Measurements from ENCODE around the gene RNF43.

RNF43 gene

DNA sequence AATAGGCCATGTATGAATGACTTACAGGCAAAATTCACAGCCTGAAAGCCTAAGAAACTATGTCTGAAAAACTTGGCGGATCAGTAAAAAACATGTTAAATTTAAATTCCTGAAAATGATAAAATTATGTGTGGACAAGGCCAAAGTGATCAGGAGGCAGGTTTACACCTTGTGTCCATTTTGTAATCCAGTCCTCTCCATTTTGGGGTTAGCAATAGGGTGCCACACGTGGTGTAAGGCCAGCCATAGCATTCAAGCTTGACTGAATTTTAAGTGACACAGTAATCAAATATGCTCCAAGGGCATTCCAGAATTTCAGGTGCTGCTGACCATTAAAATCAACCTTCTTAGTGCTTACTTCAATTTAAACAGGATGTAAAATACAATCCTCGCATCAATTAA, 2.7 kb downstream of the RNF43 start:
- TF ChIP-seq, protein P1, sequence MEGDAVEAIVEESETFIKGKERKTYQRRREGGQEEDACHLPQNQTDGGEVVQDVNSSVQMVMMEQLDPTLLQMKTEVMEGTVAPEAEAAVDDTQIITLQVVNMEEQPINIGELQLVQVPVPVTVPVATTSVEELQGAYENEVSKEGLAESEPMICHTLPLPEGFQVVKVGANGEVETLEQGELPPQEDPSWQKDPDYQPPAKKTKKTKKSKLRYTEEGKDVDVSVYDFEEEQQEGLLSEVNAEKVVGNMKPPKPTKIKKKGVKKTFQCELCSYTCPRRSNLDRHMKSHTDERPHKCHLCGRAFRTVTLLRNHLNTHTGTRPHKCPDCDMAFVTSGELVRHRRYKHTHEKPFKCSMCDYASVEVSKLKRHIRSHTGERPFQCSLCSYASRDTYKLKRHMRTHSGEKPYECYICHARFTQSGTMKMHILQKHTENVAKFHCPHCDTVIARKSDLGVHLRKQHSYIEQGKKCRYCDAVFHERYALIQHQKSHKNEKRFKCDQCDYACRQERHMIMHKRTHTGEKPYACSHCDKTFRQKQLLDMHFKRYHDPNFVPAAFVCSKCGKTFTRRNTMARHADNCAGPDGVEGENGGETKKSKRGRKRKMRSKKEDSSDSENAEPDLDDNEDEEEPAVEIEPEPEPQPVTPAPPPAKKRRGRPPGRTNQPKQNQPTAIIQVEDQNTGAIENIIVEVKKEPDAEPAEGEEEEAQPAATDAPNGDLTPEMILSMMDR (IDR thresholded peaks at IDR 0.05; ENCODE audit: extremely low read depth, missing control alignments) = no peak
- DNase-seq (ENCODE audit: low spot score) = no peak

DNA sequence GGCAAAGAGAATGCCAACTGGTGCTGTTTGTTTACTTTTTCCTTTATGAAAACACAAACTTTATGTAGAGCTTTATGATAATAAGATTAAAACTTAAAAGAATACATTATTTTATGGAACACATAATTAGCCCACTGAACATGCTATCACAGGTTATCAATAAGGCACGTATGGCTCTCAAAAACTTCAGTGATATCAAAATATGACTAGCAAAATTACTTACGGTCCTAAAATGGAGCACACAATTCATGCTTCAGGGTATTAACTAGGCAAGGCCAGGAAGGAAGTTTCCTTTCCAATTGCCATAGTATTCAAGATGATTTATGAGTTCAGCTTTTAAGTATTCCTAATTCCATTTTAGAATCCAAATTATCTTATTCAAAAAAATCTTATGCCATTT, 3.6 kb downstream of the RNF43 start:
- no peak for DNase-seq (ENCODE audit: low spot score)
- TF ChIP-seq, protein P1 (IDR thresholded peaks at IDR 0.05; ENCODE audit: extremely low read depth, missing control alignments) = no peak

DNA sequence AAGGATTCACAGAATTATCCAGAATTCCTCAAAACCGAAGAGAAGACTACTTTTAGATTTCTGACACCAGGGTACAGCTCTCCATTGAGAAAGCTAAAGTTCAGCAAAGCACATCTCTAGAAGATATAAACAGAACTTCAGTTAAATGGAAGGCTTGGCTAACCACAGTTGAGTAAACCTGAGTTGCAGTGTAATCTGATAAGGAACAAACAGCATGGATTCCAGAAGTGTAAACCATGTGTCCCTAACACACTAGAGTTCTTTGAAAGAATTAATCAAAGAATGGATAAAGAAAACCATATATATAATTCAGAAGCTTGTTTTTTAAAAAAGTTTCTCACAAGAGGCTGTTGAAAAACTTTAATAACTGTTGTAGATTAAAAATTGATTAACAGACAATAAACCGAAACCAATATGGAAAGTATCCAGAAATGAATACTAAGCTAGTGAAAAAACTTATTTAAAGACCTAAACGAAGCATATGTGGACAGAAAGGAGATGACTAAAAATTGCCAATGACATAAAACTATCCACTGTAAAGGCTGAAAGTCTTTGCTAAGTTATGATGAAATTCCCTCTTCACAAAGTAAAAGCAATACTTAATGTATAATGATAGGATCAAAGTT, 4.3 kb downstream of the RNF43 start:
- DNase-seq (ENCODE audit: low spot score) = no peak
- TF ChIP-seq, protein P1 (IDR thresholded peaks at IDR 0.05; ENCODE audit: extremely low read depth, missing control alignments) = no peak

DNA sequence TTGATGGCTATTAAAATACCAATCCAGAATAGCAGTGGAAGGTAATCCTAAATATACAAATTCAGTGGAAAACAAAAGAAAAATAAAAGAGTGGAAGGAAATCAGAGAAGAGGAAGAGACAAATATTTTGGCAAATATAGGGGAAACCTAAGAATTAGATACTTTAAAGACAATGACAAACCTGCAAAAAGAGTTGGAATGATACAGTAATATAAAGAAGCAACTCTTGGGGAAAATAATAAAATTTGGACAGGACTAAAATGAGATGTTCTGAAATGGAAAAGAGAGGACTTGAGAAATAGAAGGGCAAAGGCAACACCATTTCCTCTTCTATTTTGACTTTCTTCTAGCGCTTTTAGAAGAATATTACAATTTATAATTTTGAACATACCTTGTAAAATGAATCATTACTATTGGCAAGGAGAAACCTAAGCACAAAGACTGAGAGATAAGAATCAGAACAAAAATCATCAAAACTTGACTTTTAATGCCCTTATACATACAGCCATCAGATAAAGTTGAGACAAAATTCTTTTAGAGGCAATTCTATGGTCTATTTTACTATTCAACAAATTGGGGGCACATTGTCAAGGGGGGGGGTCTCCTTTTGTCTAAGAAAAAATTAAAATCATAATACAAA, 5.2 kb downstream of the RNF43 start:
- TF ChIP-seq, protein P1 (IDR thresholded peaks at IDR 0.05; ENCODE audit: extremely low read depth, missing control alignments) = no peak
- no peak for DNase-seq (ENCODE audit: low spot score)

DNA sequence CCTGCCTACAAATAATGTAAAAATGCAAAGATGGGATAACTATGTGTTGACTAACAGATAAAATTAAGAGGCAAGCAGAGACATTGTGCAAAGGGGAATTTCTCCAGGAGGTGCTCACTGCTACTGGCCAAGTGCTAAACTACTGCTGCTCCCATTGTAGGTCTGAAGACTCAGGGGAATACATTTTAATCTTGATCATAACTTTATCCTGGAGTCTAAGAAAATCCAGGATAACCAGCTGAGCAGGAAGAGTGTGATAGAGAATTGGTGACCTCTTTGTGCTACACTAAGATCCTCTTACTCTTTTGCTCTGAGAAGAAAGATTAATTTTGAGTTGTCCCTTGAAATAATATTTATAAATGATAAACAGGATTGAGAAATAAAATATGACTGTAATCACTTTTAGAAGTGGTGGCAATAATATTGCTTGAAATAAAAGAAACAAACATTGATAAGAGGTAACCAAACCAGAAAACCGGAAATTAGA, 5.9 kb downstream of the RNF43 start:
- TF ChIP-seq, protein P1 (IDR thresholded peaks at IDR 0.05; ENCODE audit: extremely low read depth, missing control alignments) = no peak
- no peak for DNase-seq (ENCODE audit: low spot score)

DNA sequence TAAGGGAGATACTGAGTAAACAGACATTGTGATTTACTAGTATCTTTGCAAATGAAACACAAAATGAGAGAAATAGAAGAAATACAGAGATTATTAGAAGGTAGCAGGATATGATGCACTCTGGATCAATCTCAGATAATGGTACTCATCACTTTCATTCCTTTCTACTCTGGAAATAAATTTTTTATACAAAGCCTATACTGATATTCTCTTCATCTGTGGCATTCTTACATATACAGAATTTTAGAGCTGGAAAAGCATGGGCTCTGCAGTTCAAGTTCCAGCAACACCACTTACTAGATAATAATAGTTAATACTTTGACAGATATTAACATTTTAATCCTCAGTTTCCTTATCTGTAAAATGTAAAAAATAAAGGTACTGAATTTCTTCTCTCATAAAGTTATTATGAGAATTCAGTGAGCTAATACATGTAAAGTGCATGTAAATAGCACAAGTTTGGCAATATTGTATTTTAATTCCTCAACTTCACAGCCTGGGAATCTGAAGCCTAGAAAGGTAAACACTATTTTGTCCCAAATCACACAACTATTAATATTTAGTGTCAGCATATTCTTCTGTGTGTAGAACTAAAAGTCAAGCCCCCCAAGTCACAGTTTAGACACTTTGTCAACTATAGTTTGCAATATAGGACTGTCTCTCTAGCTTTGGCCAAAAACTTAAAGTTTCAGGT, 6.5 kb downstream of the RNF43 start:
- TF ChIP-seq, protein P1 (IDR thresholded peaks at IDR 0.05; ENCODE audit: extremely low read depth, missing control alignments) = no peak
- DNase-seq (ENCODE audit: low spot score) = no peak

DNA sequence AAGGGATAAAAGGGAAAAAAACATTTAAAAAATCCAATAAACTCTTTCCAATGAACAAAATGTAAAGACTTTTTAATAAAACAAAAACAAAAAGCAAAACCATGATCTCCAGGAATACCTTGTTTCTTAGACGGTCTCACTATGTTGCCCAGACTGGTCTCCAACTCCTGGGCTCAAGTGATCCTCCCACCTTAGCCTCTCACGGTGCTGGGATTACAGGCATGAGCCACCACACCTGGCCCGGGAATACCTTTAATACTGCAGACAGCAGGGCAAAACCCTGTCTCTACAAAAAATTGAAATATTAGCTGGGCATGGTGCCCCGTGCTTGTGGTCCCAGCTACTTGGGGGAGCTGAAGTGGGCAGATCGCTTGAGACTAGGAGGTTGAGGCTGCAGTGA, 7.9 kb downstream of the RNF43 start:
- TF ChIP-seq, protein P1 (IDR thresholded peaks at IDR 0.05; ENCODE audit: extremely low read depth, missing control alignments) = no peak
- no peak for DNase-seq (ENCODE audit: low spot score)

All from GM20000 (cell line).